Common myeloid progenitor, CD34-positive (primary cell): ENCODE measurements around the gene CCR4.
A peak's percentile ranks its signal among the peaks of the same experiment; 100 is the strongest.
"Not testable (repeated sequence)": the region's sequence is repeated elsewhere in the genome, so short reads cannot be mapped to it uniquely, and the experiment has no call there.

Source experiments
- CTCF ChIA-PET: fragments of 350-600 bp; sonication (Branson Sonifier 250); formaldehyde crosslinking; loops from one replicate; lab custom pipeline; 2021; ENCODE audit warnings: antibody characterized with exemption; lab: Charles Lee
- POLR2A ChIA-PET: fragments of 350-600 bp; sonication (Branson Sonifier 250); formaldehyde crosslinking; loops from one replicate; lab custom pipeline; 2021; ENCODE audit warnings: antibody characterized with exemption; lab: Charles Lee
- DNase-seq, 3 donors: peaks; one replicate each; pipeline versions ENCODE4 v3.0.0 to v3.0.0-alpha.2; 2013
- H3K27ac ChIP-seq, 2 experiments: 1 replicate in 1 of 2; 2 replicates in 1 of 2; pipeline ENCODE4 v1.7.0; 2013; ENCODE audit warnings: inconsistent platforms in 2 of 2, low read length in 2 of 2, mild to moderate bottlenecking in 2 of 2, low read depth in 1 of 2, moderate library complexity in 1 of 2; ENCODE audit not compliant: severe bottlenecking in 2 of 2, insufficient read depth in 1 of 2, poor library complexity in 1 of 2
- H3K27me3 ChIP-seq, 5 experiments: replicated peaks in 2 of 5; 1 replicate in 3 of 5; 2 replicates in 2 of 5; pipeline versions ENCODE4 v1.6.1 to v1.7.0; 2013; ENCODE audit warnings: low read length in 4 of 5, mild to moderate bottlenecking in 2 of 5, moderate library complexity in 2 of 5, inconsistent platforms in 1 of 5; ENCODE audit not compliant: insufficient read depth in 5 of 5, control insufficient read depth in 4 of 5
- H3K36me3 ChIP-seq, 4 experiments: 1 replicate in 2 of 4; 2 replicates in 2 of 4; pipeline versions ENCODE4 v1.6.1 to v1.7.0; 2013; ENCODE audit warnings: low read length in 3 of 4, control low read depth in 1 of 4, mild to moderate bottlenecking in 1 of 4; ENCODE audit not compliant: control insufficient read depth in 4 of 4, insufficient read depth in 4 of 4
- H3K4me1 ChIP-seq, 4 experiments: 1 replicate in 3 of 4; 2 replicates in 1 of 4; pipeline versions ENCODE4 v1.6.1 to v1.7.1; 2013; ENCODE audit warnings: low read length in 3 of 4, mild to moderate bottlenecking in 3 of 4, control low read depth in 1 of 4, inconsistent platforms in 1 of 4, moderate library complexity in 1 of 4; ENCODE audit not compliant: control insufficient read depth in 4 of 4, insufficient read depth in 4 of 4; ENCODE audit errors: control extremely low read depth in 1 of 4
- H3K4me3 ChIP-seq, 7 experiments: 1 replicate in 4 of 7; 2 replicates in 3 of 7; pipeline versions ENCODE4 v1.5.1 to v1.7.0; 2013; ENCODE audit warnings: mild to moderate bottlenecking in 7 of 7, low read length in 6 of 7, moderate library complexity in 6 of 7, inconsistent platforms in 2 of 7, low read depth in 2 of 7, control low read depth in 1 of 7; ENCODE audit not compliant: insufficient read depth in 4 of 7, control insufficient read depth in 1 of 7; ENCODE audit errors: extremely low read depth in 1 of 7
- H3K9me3 ChIP-seq, 5 experiments: 1 replicate in 4 of 5; 2 replicates in 1 of 5; pipeline versions ENCODE4 v1.6.1 to v1.7.1; 2013; ENCODE audit warnings: low read length in 4 of 5, mild to moderate bottlenecking in 2 of 5, inconsistent platforms in 1 of 5, low read depth in 1 of 5, moderate library complexity in 1 of 5; ENCODE audit not compliant: control insufficient read depth in 4 of 5, insufficient read depth in 2 of 5; ENCODE audit errors: control extremely low read depth in 1 of 5
- WGBS: methylation state at CpG from one replicate; pipeline ENCODE4 v1.1.5; 2013; ENCODE audit not compliant: insufficient coverage; 5-methylcytosine and 5-hydroxymethylcytosine counted together

Gene CCR4

GRCh38 chr3:32968166-32968919, 16.9 kb downstream of the CCR4 start:
- POLR2A ChIA-PET, result no interaction called here
- 100% methylated on average over 3 of the region's 3 CpGs for WGBS
- no peak overlapping the region for H3K4me3 ChIP-seq
- no peak for DNase-seq
- H3K36me3 ChIP-seq, result no peaks in the 10 kb centered on the region
- CTCF ChIA-PET, result interaction anchor here (1.0 to 2.7 kb wide), 4 partner anchors 12 to 19 kb away, joined by 4 to 12 read pairs (median 4); no protein-coding TSS in a partner anchor
- H3K27me3 ChIP-seq, result peaks cover 0 to 3% (median 0%) of the 10 kb centered on the region in 5 experiments
- peaks cover 0 to 2% (median 0%) of the 10 kb centered on the region in 4 experiments for H3K4me1 ChIP-seq
- no peak overlapping the region for H3K27ac ChIP-seq
- peaks cover 0 to 13% (median 6%) of the 10 kb centered on the region in 5 experiments for H3K9me3 ChIP-seq

- Histone ChIP-seq H3K36me3 (no peaks in the 10 kb centered on the region), H3K27ac (no peak overlapping the region), H3K9me3 (peaks cover 0 to 13% (median 6%) of the 10 kb centered on the region in 5 experiments), H3K4me1 (peaks cover 0 to 3% (median under 1%) of the 10 kb centered on the region in 4 experiments), H3K4me3 (no peak overlapping the region), H3K27me3 (peaks cover 0 to 3% (median 0%) of the 10 kb centered on the region in 5 experiments)
- ChIA-PET CTCF (interaction anchor here (1.0 to 2.7 kb wide), 2 partner anchors 11 to 20 kb away, joined by 4 to 12 read pairs; no protein-coding TSS in a partner anchor), POLR2A (no interaction called here)
- 98% methylated on average over 6 of the region's 6 CpGs for WGBS
- DNase-seq, result no peak
These were observed 17.5 kb downstream of the CCR4 start for GRCh38 chr3:32968920-32969389.

- peaks cover 0 to 5% (median 2%) of the 10 kb centered on the region in 4 experiments for H3K4me1 ChIP-seq
These were observed 18.2 kb downstream of the CCR4 start for GRCh38 chr3:32969656-32970055.

GRCh38 chr3:32971291-32971690, 19.8 kb downstream of the CCR4 start:
- H3K27ac ChIP-seq, H3K27me3 ChIP-seq, H3K4me3 ChIP-seq, H3K4me1 ChIP-seq, H3K36me3 ChIP-seq, DNase-seq, POLR2A ChIA-PET, H3K9me3 ChIP-seq: not testable (repeated sequence)
- CTCF ChIA-PET, result interaction anchor here (1.0 to 1.9 kb wide), 3 partner anchors 9 to 103 kb away, joined by 3 to 6 read pairs (median 5); no protein-coding TSS in a partner anchor
- WGBS, result 81% methylated on average over 6 of the region's 7 CpGs

More at GRCh38 chr3:32969656-32970055, 18.2 kb downstream of the CCR4 start:
- POLR2A ChIA-PET, result no interaction called here
- no CpG with 5 or more reads among the region's 4 CpGs for WGBS
- H3K27ac ChIP-seq, result no peak overlapping the region
- peaks cover 0 to 13% (median 6%) of the 10 kb centered on the region in 5 experiments for H3K9me3 ChIP-seq
- H3K36me3 ChIP-seq, result no peaks in the 10 kb centered on the region
- no peak overlapping the region for H3K4me3 ChIP-seq
- no peak for DNase-seq
- CTCF ChIA-PET, result no interaction called here
- H3K27me3 ChIP-seq, result peaks cover 0 to 4% (median 0%) of the 10 kb centered on the region in 5 experiments

- Histone ChIP-seq H3K4me3 (no peak overlapping the region), H3K27me3 (peaks cover 0 to 6% (median 0%) of the 10 kb centered on the region in 5 experiments), H3K9me3 (no peaks in the 10 kb centered on the region), H3K27ac (no peak overlapping the region), H3K4me1 (peaks cover 0 to 5% (median 2%) of the 10 kb centered on the region in 4 experiments), H3K36me3 (no peaks in the 10 kb centered on the region)
- POLR2A ChIA-PET, result no interaction called here
- CTCF ChIA-PET, result interaction anchor here (1.7 kb wide), 1 partner anchor 25 kb away, joined by 5 read pairs; no protein-coding TSS in a partner anchor
- WGBS, result 100% methylated on average over 1 of the region's 4 CpGs
- peak; percentile 22 to 83 (median 68) for DNase-seq
These were observed 21.2 kb downstream of the CCR4 start for GRCh38 chr3:32972482-32973146.

DNA sequence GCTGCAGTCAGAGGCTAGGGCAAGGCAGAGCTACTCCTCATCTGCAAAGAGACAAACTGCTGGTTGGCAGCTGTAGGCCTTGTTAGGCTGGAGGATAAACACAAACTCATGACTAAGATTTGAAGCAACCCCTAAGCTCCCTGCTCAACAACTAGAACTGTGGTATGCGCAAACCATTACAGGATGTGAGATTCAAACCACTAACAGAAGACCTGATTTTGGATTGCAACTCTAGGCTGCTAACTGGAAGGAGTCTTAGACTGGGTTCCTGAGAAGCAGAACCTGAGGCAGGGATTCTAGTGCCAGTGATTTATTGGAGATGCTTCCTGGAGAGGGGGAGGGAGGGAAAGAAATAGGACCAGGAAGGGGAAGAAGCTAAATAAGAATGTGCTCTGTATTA, 22.5 kb downstream of the CCR4 start:
- ChIA-PET CTCF (interaction anchor here (0.9 to 1.1 kb wide), 3 partner anchors 10 to 31 kb away, joined by 3 to 4 read pairs (median 3); no protein-coding TSS in a partner anchor), POLR2A (interaction anchor here (0.9 kb wide), 1 partner anchor 121 kb away, joined by 3 read pairs; no protein-coding TSS in a partner anchor)
- peaks cover 0 to 5% (median 2%) of the 10 kb centered on the region in 4 experiments for H3K4me1 ChIP-seq
- H3K36me3 ChIP-seq, result no peaks in the 10 kb centered on the region
- 10% methylated on average over 1 of the region's 1 CpG for WGBS
- no peaks in the 10 kb centered on the region for H3K9me3 ChIP-seq
- peak; percentile 20 to 81 (median 74) for DNase-seq
- no peak overlapping the region for H3K4me3 ChIP-seq
- H3K27ac ChIP-seq, result no peak overlapping the region
- peaks cover 0 to 6% (median 0%) of the 10 kb centered on the region in 5 experiments for H3K27me3 ChIP-seq
